H54 (cell line): ENCODE data around the gene F8.
"Not testable (repeated sequence)": the region's sequence is repeated elsewhere in the genome, so short reads cannot be mapped to it uniquely, and the experiment has no call there.

Experiments
- DNase-seq: peaks from one replicate; pipeline ENCODE4 v3.0.0; 2011; ENCODE audit warnings: low spot score, mixed read lengths; ENCODE audit not compliant: insufficient read length
- FAIRE-seq: peaks from 3 replicates; lab custom pipeline; 2011; peaks lifted over from hg19 to GRCh38; lab: Jason Lieb, UNC
- POLR2A ChIP-seq: IDR thresholded peaks from 2 replicates; pipeline ENCODE4 v1.6.1; 2011; ENCODE audit warnings: low read depth, mild to moderate bottlenecking, low read length

Gene F8

DNA sequence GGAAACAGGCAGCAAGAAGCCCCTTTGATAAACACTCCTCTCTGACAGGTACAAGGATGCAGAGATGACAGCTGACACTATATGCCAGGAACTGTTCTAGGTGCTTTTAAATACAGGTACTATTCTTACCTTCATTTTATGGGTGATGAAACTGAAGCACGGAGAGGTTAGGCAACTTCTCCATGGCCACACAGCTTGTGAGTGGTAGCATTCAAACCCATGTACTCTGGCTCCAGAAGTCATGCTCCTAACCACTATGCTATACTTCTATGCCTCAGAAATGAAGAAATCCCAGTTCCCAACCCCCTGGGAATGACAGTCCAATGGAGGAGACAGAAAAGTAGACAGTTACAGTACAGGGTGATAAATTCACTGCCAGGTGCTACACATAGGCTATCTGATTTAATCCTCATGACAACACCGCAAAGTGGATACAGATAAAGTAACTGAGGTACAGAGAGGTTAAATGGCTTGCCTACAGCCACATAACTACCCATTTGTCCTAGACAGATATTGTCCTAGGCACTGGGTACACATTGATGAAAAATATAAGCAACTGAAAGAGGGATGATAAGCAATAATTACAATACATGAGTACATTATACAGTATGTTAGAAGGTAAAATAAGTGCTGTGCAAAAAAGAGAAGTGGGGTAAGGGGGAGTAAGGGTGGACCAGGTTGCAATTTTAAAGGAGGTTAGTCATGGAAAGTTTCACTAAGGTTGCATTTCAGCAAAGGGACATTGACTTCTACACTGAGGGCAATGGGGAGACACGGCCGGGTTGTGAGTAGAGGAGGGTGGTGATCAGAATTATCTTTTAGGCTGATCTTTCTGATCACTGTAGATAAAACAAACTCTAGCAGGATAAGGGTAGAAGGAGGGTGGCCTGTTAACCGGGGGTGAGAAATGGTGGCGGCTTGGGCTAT is 1.6 kb upstream of the F8 start:
- TF ChIP-seq POLR2A, result no peak
- DNase-seq (no peak), FAIRE-seq (no peak)

DNA sequence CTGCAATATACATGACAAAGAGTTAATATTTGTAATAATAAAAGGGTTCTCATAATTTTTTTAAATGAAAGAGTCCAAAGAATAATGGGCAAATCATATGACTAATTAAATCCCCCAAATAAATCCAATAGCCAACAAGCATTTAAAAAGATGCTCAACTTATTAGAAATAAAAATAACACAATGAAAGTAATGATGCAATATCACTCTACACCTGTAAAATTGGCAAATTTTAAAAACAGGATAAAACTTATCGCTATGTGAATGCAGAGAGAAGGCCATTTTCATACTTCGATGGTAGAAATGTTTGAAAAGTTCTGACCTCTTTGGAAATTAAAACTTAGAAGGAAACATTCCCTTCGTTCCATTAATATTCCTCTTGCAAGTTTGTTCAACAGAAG is 1.9 kb downstream of the F8 start:
- FAIRE-seq (no peak), DNase-seq (no peak)
- no peak for TF ChIP-seq POLR2A

DNA sequence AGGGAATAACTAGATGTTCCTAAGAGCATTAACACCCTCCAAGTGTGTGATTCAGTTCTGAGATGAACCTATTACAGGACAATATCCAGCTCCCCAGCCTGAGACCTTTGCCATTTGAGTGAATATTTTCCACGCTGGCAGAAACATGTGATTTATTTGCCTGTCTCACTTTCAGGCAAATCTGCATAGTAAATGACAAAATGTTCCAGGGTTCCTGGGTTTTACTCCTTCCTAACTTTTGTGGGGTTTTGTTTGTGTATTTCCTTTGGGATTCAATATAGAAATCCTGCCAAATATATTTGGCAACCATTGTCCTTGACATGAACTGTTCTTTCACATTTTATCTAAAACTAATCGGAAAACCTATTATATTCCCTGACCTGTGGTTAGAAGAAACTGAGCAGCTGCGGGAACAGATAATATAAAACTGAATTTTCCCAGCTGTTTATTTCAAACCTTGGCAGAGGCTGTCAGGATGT is 12.5 kb downstream of the F8 start:
- no peak for FAIRE-seq
- TF ChIP-seq POLR2A, result no peak

DNA sequence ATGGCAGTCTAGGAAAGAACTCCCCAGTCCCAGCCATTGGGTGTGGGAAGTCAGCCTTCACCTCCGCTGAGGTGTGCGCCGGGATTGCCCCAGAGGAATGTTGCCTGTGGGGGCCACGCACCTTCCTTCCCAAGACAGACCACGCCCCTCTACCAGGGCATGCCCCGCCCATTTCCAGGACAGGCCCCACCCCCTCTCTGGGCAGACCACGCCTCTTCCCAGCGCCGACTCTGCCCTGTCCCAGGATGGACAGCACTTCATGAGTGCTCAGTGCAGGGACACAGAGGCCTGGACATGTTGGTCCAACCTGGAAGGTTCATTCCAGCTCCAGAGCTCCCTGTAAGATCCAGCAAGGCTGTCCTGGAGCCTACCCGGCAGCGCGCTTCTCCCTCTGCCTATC is 13.9 kb downstream of the F8 start:
- DNase-seq, FAIRE-seq: not testable (repeated sequence)

More for the DNA sequence above, 12.5 kb downstream of the F8 start:
- DNase-seq, result no peak

DNA sequence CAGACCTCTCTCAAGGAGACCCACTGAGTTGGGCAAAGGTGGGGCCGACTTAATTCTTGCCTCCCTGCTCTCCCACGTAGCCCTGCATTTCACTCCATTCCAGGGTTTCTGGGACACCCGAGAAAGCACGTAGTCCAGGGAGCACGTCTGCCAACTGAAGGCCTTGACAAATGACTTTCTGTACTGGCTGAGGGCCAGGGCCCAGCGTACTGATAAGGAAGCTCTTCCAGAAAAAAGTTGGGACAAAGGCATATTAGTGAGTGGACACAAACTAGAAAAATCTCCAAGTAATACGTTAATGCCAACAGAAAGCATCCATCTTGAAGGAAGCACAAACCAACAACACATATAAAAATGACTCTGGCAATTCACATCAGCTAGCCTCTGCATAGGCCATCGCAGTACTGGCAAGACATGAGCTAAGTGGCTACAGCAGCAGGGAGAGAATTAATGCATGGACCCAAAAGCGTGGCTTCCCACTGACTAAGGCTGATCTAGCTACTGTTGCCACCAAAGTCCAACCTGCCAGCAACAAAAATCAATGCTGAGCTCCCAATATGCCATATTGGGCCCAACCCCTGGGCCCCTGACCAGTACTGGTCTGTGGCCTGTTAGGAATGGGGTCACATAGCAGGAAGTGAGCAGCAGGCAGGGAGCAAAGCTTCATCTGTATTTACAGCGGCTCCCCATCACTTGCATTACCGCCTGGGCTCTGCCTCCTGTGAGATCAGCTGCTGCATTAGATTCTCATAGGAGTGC is 15.4 kb downstream of the F8 start:
- not testable (repeated sequence) for DNase-seq, FAIRE-seq

DNA sequence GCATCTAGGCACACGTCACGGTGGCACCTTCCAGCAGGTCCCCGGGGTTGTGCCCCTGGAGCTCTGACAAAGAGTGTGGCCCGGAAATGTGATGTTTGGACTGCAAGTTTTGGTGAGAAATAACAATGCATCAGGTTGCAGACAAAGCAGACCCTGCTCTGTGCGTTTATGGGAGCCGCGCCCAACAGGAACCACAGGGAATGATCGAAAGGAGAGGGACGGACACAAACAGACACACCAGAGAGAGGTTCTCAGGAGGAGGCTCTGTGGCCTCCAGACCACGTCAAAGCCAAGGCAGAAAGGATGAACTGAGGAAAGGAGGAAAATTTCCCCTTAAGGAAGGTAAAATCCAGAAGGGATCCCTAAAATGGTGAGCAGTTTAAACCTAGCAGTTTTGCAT is 16.1 kb downstream of the F8 start:
- FAIRE-seq, DNase-seq: not testable (repeated sequence)

DNA sequence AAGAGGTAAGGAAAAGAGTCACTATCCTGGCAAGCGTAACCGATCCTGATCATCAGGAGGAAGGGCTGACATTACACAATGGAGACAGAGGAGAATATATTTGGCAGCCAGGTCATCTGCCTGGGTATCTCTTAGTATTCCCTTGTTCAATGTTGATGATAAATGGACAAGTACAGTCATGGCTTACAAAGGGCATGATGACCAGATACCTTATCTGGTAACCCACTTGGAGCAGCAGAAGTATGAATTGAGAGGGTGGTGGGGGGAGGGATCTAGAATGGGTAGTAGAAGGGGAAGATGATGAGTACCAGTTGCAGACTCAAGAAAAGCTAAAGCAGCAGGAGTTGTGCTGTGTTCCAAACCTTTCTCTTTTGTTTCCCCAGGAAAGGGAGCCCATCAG is 17.3 kb downstream of the F8 start:
- FAIRE-seq (no peak), DNase-seq (no peak)
- no peak for TF ChIP-seq POLR2A

DNA sequence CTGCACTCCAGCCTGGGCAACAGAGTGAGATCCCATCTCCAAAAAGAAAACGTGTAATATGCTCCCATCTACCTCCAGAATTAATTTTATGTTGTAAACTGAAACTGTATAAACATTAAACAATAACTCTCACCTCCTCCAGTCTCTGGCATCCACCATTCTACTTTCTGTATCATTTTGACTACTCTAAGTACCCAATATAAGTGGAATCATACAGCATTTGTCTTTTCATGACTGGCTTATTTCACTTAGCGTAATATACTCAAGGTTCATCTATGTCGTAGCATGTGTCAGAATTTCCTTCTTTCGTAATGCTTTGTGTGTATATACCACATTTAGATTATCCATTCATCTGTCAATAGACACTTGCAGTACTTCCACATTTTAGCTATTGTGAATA is 20.6 kb downstream of the F8 start:
- DNase-seq (no peak), FAIRE-seq (no peak)
- no peak for TF ChIP-seq POLR2A

DNA sequence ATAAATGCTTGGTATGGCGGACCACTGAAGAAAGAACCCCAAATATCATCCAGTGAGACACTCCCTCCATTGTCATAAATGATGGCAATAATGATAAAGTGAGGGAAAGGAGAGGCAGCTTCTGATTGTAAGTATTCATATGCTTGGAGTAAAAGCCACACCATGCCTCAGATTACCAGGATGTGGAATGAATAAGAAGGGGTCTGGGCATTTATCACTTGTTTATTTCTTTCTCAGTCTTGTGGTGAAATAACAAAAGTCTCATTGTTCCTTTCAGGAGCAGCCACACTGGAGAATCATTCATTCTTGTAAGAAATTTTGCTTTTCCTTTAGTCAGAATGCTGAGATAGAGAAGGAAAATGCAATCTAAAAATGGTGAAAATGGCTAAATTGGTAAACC is 21.7 kb downstream of the F8 start:
- DNase-seq (no peak), FAIRE-seq (no peak)
- TF ChIP-seq POLR2A, result no peak

DNA sequence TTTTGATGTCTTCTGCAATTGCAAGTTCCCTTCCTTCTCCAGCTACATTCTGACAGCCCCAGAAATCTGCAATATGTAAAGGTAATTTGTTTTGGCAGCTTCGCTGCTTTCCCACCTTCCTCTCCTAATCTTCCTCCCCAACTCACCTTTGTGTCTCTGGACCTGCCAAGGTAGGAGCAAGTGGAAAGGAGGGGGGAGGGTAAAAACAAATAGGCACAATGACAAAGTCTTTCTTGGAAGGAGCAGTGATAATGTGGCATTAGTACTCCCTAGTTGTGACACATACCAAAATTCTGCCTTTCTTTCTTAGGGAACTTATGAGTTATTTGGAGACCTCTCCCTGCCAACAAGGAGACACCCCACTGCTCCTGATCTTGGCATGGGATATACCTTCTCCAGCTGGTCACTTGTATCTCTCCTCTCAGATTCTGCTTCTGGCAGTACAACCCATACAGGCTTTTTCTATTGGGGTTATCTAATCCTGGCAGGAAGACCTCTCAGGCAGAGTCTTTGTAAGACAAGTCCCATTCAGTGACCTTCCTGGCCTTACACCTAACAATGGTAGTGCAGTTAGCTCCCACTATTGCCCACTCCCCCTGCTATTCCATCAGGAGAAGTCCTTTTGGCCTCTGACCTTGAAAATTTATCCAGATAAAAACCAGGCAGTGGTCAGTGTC is 24.2 kb downstream of the F8 start:
- FAIRE-seq, result no peak
- DNase-seq, result no peak
- no peak for TF ChIP-seq POLR2A

DNA sequence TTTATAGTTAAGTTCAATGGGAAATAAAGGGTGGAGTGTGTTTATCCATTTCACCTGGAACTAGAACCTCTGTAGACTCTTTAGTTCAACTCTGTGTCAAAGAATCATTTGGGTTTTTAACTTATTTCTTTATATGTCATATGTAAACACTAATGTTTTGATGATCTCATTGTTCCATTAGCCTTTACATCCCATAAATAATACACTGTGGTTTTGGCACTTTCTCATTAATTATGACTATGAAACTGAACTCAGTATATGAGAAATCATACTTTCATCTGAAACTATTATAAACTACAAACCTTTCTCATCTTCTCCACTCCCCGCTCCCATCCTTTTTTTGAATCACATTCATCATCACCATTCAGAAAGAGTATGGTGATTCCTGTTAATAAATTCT is 31.0 kb downstream of the F8 start:
- FAIRE-seq (no peak), DNase-seq (no peak)
- no peak for TF ChIP-seq POLR2A

DNA sequence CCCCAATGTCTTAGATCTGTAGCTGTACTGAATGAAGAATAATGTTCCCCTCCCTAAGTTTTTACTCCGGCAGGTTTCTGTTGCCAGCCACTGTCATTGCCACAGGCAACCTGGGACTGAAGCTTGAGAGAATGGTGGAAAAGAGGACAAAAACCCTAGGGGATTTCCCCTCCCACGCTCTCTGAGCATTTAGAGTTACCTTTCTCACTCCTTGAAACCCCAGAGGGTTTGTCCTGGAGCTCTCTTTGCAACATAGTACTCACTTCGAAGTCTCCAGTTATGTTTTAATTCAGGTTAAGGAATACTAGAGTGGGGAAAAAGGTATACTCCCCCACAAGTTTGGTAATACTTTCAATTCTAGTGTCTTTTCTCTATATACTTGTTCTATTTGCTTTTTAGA is 31.5 kb downstream of the F8 start:
- no peak for TF ChIP-seq POLR2A
- FAIRE-seq, result no peak
- DNase-seq, result no peak

DNA sequence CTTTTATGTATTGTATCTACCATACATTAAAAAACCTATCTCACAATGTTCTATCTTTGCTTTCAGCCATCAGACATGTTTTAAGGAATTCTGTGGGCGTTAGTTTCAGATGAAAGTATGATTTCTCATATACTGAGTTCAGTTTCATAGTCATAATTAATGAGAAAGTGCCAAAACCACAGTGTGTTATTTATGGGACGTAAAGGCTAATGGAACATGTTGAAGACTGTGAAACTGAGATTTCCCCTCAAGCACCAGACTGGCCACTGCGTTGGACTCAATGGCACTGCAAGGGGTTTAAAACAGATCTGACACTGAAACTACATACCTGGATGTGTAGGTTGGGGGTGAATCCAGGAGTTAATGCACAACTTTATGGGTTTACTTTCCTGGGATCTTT is 32.0 kb downstream of the F8 start:
- FAIRE-seq, result no peak
- no peak for TF ChIP-seq POLR2A
- DNase-seq, result no peak

DNA sequence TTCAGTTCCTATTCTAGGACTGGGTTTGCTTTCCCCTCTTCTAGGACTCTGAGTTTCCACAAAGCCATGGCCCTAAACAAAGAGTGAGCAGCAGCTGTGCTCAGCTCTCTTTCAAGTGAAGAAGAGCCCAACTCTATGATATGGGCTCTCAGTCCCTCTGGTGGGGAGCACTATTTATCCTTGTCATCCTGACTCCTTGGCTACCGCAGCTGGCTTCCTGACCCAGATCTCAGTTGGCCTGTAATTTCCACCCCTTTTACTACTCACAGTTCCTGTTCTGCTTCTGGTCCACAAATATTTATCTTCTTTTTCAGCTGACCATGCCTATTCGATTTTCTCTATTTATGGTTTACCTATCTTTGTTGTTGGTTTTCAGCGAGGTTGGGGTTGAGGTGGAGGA is 33.8 kb downstream of the F8 start:
- FAIRE-seq (no peak), DNase-seq (no peak)
- no peak for TF ChIP-seq POLR2A

DNA sequence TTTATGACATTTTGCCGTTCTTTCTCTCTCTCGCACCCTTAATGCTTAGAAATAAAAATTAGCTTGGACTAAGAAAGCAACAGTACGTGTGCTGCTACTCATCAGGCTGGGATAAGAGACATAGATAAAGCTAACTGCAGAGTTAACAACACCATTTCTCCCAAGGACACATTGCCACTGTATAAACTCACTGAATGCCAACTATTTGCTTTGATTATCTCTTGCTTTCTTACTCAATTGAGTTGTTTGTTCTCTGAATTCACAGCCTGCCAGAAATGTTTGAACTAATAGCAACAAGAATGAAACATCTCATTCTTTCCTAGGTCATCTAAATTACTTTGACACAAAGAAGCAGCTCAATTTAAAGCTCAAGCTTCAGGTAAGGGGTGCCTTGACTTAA is 34.6 kb downstream of the F8 start:
- no peak for FAIRE-seq
- no peak for DNase-seq
- TF ChIP-seq POLR2A, result no peak
